NCI-H510A (cell line): Measurements from ENCODE around the gene NPC2.

ENCODE experiments used
- DNase-seq: peaks from one replicate; lab custom pipeline; 2025; lab: John Stamatoyannopoulos, UW

Gene NPC2

GRCh38 chr14:74503291-74503937 lies 10.3 kb upstream of the NPC2 start:
- no peak for DNase-seq

- DNase-seq = peak; percentile 17
Measured at GRCh38 chr14:74502236-74503019, 9.3 kb upstream of the NPC2 start.

- no peak for DNase-seq
Measured at GRCh38 chr14:74501691-74502090, 8.6 kb upstream of the NPC2 start.

- peak; percentile 67 for DNase-seq
Measured at GRCh38 chr14:74501135-74501614, 8.1 kb upstream of the NPC2 start.

GRCh38 chr14:74500417-74501134 lies 7.5 kb upstream of the NPC2 start:
- DNase-seq = no peak

GRCh38 chr14:74495356-74495755 lies 2.3 kb upstream of the NPC2 start:
- no peak for DNase-seq

GRCh38 chr14:74493343-74494261 lies 497 bp upstream of the NPC2 start, which contains the start of gene ISCA2:
Gene ISCA2 (plus strand): TSS chr14:74493765. CDS start chr14:74493775, 10 bp downstream.
- DNase-seq = peak; percentile 100

GRCh38 chr14:74491956-74492775 lies 939 bp downstream of the NPC2 start:
- DNase-seq = no peak

GRCh38 chr14:74490486-74490885 lies 2.6 kb downstream of the NPC2 start:
- DNase-seq = no peak

- DNase-seq = no peak
Measured at GRCh38 chr14:74488786-74489397, 4.2 kb downstream of the NPC2 start.

- no peak for DNase-seq
Measured at GRCh38 chr14:74486164-74486563, 6.9 kb downstream of the NPC2 start.

- no peak for DNase-seq
Measured at GRCh38 chr14:74483321-74483720, 9.8 kb downstream of the NPC2 start.

- DNase-seq = no peak
Measured at GRCh38 chr14:74482571-74482970, 10.5 kb downstream of the NPC2 start.

GRCh38 chr14:74480046-74480445 lies 13.1 kb downstream of the NPC2 start:
- no peak for DNase-seq

GRCh38 chr14:74478996-74479635 lies 14.0 kb downstream of the NPC2 start:
- DNase-seq = no peak

- DNase-seq = no peak
Measured at GRCh38 chr14:74476607-74477006, 16.5 kb downstream of the NPC2 start.

GRCh38 chr14:74476107-74476506 lies 17.0 kb downstream of the NPC2 start:
- no peak for DNase-seq

GRCh38 chr14:74475678-74476077 lies 17.4 kb downstream of the NPC2 start:
- no peak for DNase-seq

GRCh38 chr14:74474376-74474775 lies 18.7 kb downstream of the NPC2 start:
- no peak for DNase-seq

GRCh38 chr14:74472601-74473000 lies 20.5 kb downstream of the NPC2 start:
- no peak for DNase-seq
